MM.1S (cell line): ENCODE results near the gene MVK.

Source experiments
- CTCF ChIP-seq: fragments of 300-600 bp; sonication (generic); IDR thresholded peaks from 2 replicates; pipeline ENCODE4 v1.5.1; 2016; ENCODE audit warnings: antibody characterized with exemption, low read length, mixed read lengths
- EZH2 ChIP-seq: fragments of 300-600 bp; sonication (generic); optimal IDR thresholded peaks from 2 replicates; pipeline ENCODE3; 2017; ENCODE audit warnings: low read depth, mild to moderate bottlenecking, antibody characterized with exemption, low read length, mixed read lengths
- EZH2phosphoT487 ChIP-seq: fragments of 300-600 bp; sonication (generic); IDR thresholded peaks from 2 replicates; pipeline ENCODE4 v1.6.1; 2018; ENCODE audit warnings: antibody characterized with exemption, low read length

- TF ChIP-seq EZH2phosphoT487 (no peak), CTCF (no peak), EZH2 (no peak)
Measured at GRCh38 chr12:109594556-109595317, 21.1 kb downstream of the MVK start.
